ENCODE results near the gene LLCFC1. TPM values are rescaled to one million over a fixed set of nuclear protein-coding genes. Genes with fewer than 3 reads are reported as not detected.

The LLCFC1 gene
- total and polyA plus RNA-seq, 2 experiments from 2014 or later = not detected

- DNase-seq (ENCODE audit: low spot score) = no peak
- no peaks in the 10 kb centered on the region for H4K20me1 ChIP-seq (ENCODE audit: insufficient read depth, poor library complexity, severe bottlenecking)
- no peak overlapping the region for H2AFZ ChIP-seq
- H3K79me2 ChIP-seq = no peaks in the 10 kb centered on the region
- no peaks in the 10 kb centered on the region for H3K27me3 ChIP-seq
- no peak overlapping the region for H3K27ac ChIP-seq
- no peaks in the 10 kb centered on the region for H3K9me2 ChIP-seq (replicated peaks; ENCODE audit: insufficient read depth)
- no peak overlapping the region for H3K4me2 ChIP-seq
- peaks cover 9% of the 10 kb centered on the region for H3K9me3 ChIP-seq (ENCODE audit: low read depth)
- TF ChIP-seq EZH2phosphoT487 (IDR thresholded peaks at IDR 0.05; ENCODE audit: low read depth, severe bottlenecking, unreplicated experiment) (no peak), EZH2 (IDR thresholded peaks at IDR 0.05; ENCODE audit: borderline replicate concordance) (no peak), CTCF (IDR thresholded peaks at IDR 0.05; ENCODE audit: poor library complexity) (no peak)
- H3K4me1 ChIP-seq (ENCODE audit: insufficient read depth) = no peaks in the 10 kb centered on the region
- no peak overlapping the region for H3K4me3 ChIP-seq
- no peaks in the 10 kb centered on the region for H3K36me3 ChIP-seq (replicated peaks; ENCODE audit: insufficient read depth, low read depth)
Observed at GRCh38 chr7:142904128-142904527, 35.2 kb upstream of the LLCFC1 start.

GRCh38 chr7:142905759-142906158 is 33.5 kb upstream of the LLCFC1 start:
- Histone ChIP-seq H3K9me3 (ENCODE audit: low read depth) (peaks cover 9% of the 10 kb centered on the region), H3K9me2 (replicated peaks; ENCODE audit: insufficient read depth) (no peaks in the 10 kb centered on the region), H3K4me2 (no peak overlapping the region), H4K20me1 (ENCODE audit: insufficient read depth, poor library complexity, severe bottlenecking) (no peaks in the 10 kb centered on the region), H2AFZ (no peak overlapping the region), H3K79me2 (no peaks in the 10 kb centered on the region), H3K36me3 (replicated peaks; ENCODE audit: insufficient read depth, low read depth) (no peaks in the 10 kb centered on the region), H3K4me3 (no peak overlapping the region), H3K27ac (no peak overlapping the region), H3K27me3 (no peaks in the 10 kb centered on the region), H3K4me1 (ENCODE audit: insufficient read depth) (peaks cover under 1% of the 10 kb centered on the region)
- no peak for DNase-seq (ENCODE audit: low spot score)
- WGBS (ENCODE audit: low lambda C conversion rate, missing lambda C conversion rate) = 77% methylated on average over 2 of the region's 2 CpGs
- TF ChIP-seq CTCF (IDR thresholded peaks at IDR 0.05; ENCODE audit: poor library complexity) (no peak), EZH2phosphoT487 (IDR thresholded peaks at IDR 0.05; ENCODE audit: low read depth, severe bottlenecking, unreplicated experiment) (no peak), EZH2 (IDR thresholded peaks at IDR 0.05; ENCODE audit: borderline replicate concordance) (no peak)

- DNase-seq (ENCODE audit: low spot score) = no peak
- H3K4me2 ChIP-seq = no peak overlapping the region
- no peak overlapping the region for H3K4me3 ChIP-seq
- TF ChIP-seq CTCF (IDR thresholded peaks at IDR 0.05; ENCODE audit: poor library complexity) (no peak), EZH2phosphoT487 (IDR thresholded peaks at IDR 0.05; ENCODE audit: low read depth, severe bottlenecking, unreplicated experiment) (no peak), EZH2 (IDR thresholded peaks at IDR 0.05; ENCODE audit: borderline replicate concordance) (no peak)
- peaks cover 5% of the 10 kb centered on the region for H3K4me1 ChIP-seq (ENCODE audit: insufficient read depth)
- no peak overlapping the region for H3K27ac ChIP-seq
- peaks cover 9% of the 10 kb centered on the region for H3K9me3 ChIP-seq (ENCODE audit: low read depth)
- no peaks in the 10 kb centered on the region for H3K27me3 ChIP-seq
- H4K20me1 ChIP-seq (ENCODE audit: insufficient read depth, poor library complexity, severe bottlenecking) = no peaks in the 10 kb centered on the region
- H3K36me3 ChIP-seq (replicated peaks; ENCODE audit: insufficient read depth, low read depth) = no peaks in the 10 kb centered on the region
- H3K79me2 ChIP-seq = no peaks in the 10 kb centered on the region
- 90% methylated on average over 2 of the region's 2 CpGs for WGBS (ENCODE audit: low lambda C conversion rate, missing lambda C conversion rate)
- H2AFZ ChIP-seq = no peak overlapping the region
- no peaks in the 10 kb centered on the region for H3K9me2 ChIP-seq (replicated peaks; ENCODE audit: insufficient read depth)
Observed at GRCh38 chr7:142906643-142907042, 32.6 kb upstream of the LLCFC1 start.

GRCh38 chr7:142908290-142908689 is 31.0 kb upstream of the LLCFC1 start:
- Histone ChIP-seq H3K9me2 (replicated peaks; ENCODE audit: insufficient read depth) (no peaks in the 10 kb centered on the region), H2AFZ (no peak overlapping the region), H3K9me3 (ENCODE audit: low read depth) (peaks cover 9% of the 10 kb centered on the region), H4K20me1 (ENCODE audit: insufficient read depth, poor library complexity, severe bottlenecking) (no peaks in the 10 kb centered on the region), H3K27me3 (no peaks in the 10 kb centered on the region), H3K36me3 (replicated peaks; ENCODE audit: insufficient read depth, low read depth) (no peaks in the 10 kb centered on the region), H3K4me1 (ENCODE audit: insufficient read depth) (peaks cover 5% of the 10 kb centered on the region), H3K27ac (peak overlapping the region; percentile 59), H3K4me3 (no peak overlapping the region), H3K4me2 (no peak overlapping the region), H3K79me2 (no peaks in the 10 kb centered on the region)
- DNase-seq (ENCODE audit: low spot score) = no peak
- WGBS (ENCODE audit: low lambda C conversion rate, missing lambda C conversion rate) = 92% methylated on average over 11 of the region's 11 CpGs
- no peak for TF ChIP-seq EZH2 (IDR thresholded peaks at IDR 0.05; ENCODE audit: borderline replicate concordance)
- no peak for TF ChIP-seq EZH2phosphoT487 (IDR thresholded peaks at IDR 0.05; ENCODE audit: low read depth, severe bottlenecking, unreplicated experiment)
- no peak for TF ChIP-seq CTCF (IDR thresholded peaks at IDR 0.05; ENCODE audit: poor library complexity)

Data from hepatocyte (in vitro differentiated cells).